ENCODE results near the gene DLG2.

DLG2 gene

GRCh38 chr11:84564180-84564866, 1062.8 kb downstream of the DLG2 start:
- no peak for DNase-seq (ENCODE audit: low read depth)

- DNase-seq (ENCODE audit: low read depth) = no peak
These were observed 1063.8 kb downstream of the DLG2 start for GRCh38 chr11:84563356-84563755.

GRCh38 chr11:84560206-84560605, 1066.9 kb downstream of the DLG2 start:
- no peak for DNase-seq (ENCODE audit: low read depth)

DNA sequence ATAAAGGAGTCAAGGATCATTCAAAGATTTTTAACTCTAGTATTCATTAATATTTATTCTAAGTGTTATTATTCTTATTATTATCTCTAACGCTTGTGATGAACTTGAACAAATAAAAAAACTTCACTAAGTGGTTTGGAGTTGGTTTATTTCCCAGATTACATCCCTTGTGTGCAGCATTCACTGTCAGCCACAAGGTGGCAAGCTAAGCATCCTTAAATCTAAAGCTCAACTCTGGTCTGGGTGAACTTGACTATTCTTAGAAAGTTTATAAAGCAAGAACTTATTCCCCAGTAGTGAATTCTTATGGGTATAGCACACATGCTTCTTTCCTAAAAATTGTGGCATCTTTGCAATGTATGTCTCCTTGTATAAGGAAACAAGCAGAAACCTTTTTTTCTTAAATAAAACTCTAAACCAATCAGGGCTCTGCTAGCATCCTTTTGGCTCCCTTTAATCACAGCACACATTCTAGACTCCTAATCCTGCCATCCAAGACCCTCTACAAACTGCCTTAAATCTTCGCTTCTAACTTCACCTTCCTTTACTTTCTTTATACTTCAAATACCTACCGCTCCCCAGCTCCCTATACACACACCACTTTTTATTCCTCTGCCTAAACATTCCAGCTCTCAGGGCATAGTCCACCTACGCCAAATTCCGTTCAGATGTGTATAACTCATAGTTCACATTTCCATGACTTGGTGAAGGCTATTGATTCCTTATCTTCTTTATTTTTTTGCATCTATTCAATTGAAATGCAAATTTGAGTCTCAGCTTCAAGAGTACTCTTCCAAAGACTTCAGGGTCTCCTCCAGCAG, 1068.8 kb downstream of the DLG2 start:
- no peak for DNase-seq (ENCODE audit: low read depth)

DNA sequence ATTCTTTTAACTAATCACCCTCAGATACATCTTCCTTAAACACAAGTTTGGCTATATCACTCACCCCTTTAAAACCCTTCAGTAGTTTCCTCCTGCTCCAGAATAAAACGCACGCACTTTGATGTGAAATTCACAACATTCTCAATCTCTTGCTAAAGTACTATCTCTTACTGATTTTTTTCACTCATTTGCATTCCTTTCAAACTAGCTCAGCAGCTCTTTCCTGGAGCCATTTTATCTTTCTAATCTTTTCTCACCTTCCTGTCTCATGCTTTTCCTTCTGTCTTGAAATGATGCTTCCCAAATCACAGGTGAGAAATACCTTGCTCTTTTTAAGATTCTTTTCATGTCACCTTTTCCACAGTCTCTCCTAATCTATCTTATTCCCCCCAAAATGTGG, 1074.4 kb downstream of the DLG2 start:
- DNase-seq (ENCODE audit: low read depth) = no peak

- DNase-seq (ENCODE audit: low read depth) = no peak
These were observed 1077.9 kb downstream of the DLG2 start for GRCh38 chr11:84549217-84549616.

- DNase-seq (ENCODE audit: low read depth) = no peak
These were observed 1082.6 kb downstream of the DLG2 start for GRCh38 chr11:84544566-84544965.

DNA sequence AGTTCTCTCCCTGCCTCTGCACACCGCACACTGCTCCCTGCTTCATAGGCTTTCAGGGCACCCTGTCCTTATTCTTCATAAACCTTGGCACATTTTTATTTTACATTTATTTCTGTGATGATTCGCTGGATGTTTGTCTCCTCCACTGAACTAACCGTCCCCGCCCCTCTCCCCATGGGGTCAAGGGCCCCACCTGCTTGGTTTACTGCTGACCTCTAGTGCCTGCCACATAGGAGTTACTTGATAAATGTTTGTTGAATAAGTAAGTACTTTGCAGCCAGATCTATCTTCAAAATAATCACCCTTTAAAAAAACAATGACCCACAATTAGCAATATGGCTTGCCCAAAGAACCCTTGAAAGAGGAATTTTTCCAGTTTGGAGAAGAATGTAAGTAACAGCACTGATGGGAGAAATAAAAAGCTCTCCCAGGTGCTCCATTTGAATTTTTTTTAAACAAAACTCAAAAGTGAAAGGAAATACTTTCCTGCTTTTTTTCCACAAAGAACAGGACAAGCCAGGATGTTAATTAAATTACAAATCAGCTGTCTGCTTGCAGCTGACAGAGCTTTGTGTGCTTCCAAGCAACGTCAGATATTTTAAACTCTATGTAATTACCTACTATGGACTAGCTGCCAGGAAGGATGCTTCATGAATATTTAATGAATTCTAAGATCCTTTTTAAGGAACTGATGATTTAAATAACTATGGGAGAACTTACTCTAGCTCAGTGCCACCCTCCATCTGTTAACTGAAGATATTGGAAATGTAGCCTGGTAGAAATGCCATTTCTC, 1083.6 kb downstream of the DLG2 start:
- no peak for DNase-seq (ENCODE audit: low read depth)

DNA sequence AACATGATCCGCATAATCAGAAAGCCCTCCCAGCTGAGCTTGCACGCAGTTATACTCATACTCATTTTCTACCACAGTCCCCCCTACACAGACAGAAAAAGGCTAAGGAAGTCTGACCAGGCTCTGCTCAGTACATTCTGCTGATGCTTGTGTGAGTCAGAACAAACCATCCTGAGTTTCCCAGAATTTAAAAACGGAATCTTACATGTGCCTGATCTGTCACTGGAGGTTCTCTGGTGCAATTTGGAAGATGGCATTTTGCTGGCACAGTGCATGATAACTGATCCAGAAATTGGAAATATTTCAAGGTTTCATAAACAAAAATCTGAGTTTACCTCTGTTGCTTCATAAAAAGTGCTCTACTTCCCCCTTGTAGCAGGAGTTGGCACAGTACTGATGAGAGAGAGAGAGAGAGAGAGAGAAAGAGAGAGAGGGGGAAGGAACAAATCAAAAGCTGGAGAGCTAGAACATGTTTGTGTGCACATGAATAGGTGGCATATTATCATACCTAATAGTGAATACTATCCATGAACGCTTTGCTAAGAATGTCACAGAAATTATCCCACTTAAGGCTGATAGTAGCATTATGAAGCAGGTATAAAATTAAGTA, 1085.3 kb downstream of the DLG2 start:
- DNase-seq (ENCODE audit: low read depth) = no peak

- no peak for DNase-seq (ENCODE audit: low read depth)
These were observed 1090.7 kb downstream of the DLG2 start for GRCh38 chr11:84536456-84536855.

GRCh38 chr11:84532364-84532763, 1094.8 kb downstream of the DLG2 start:
- DNase-seq (ENCODE audit: low read depth) = no peak

- no peak for DNase-seq (ENCODE audit: low read depth)
These were observed 1100.9 kb downstream of the DLG2 start for GRCh38 chr11:84526250-84526649.

- no peak for DNase-seq (ENCODE audit: low read depth)
These were observed 1102.6 kb downstream of the DLG2 start for GRCh38 chr11:84524422-84525051.

DNA sequence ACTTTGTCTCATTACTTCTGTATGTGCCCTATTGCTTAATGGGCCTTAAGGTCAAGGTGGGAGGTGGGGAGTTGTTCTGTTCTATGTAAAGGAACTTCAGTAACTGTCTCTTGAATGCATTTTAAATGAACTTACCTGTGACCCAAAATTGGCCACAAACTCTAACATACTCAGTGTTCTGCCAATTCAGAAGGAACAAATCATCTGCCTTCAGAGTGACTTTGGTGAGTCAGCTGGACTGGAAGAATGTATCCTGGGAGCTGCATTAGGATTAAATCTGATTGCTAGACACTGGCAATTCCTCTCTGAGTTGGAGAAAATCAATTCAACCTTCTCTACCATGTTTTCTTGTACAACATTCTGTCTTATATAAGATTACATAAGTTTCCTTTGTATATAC, 1104.8 kb downstream of the DLG2 start:
- DNase-seq (ENCODE audit: low read depth) = no peak

DNA sequence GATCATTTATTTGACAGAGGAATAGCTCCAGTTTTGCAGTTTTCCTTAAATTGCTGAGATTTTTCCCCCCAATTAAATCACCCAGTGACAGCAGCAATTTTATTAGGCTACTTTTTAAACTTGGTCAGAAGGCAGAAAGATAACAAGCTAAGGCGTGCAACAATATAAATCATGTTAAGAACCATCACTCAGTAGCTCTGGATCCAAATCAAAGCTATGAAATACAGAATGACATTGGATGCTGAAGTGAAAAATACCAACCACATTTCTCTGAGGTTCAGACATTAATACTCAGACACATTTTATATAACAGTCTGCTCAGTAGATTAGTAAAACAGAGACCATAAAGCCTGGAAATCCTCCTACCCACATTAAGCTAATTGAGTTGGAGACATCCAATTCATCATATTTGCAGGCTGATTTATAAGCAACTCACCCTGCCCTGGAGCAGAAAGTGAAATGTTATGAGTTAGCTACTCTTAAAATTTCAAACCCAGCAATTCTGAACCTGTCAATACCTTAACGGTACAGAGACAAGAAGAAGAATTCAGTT, 1108.4 kb downstream of the DLG2 start:
- DNase-seq (ENCODE audit: low read depth) = no peak

- no peak for DNase-seq (ENCODE audit: low read depth)
These were observed 1112.7 kb downstream of the DLG2 start for GRCh38 chr11:84514436-84514835.

GRCh38 chr11:84503503-84503902, 1123.6 kb downstream of the DLG2 start:
- no peak for DNase-seq (ENCODE audit: low read depth)

- DNase-seq (ENCODE audit: low read depth) = no peak
These were observed 1125.4 kb downstream of the DLG2 start for GRCh38 chr11:84501750-84502149.

- DNase-seq (ENCODE audit: low read depth) = no peak
These were observed 1129.1 kb downstream of the DLG2 start for GRCh38 chr11:84497981-84498411.

- no peak for DNase-seq (ENCODE audit: low read depth)
These were observed 1130.0 kb downstream of the DLG2 start for GRCh38 chr11:84497181-84497580.

GRCh38 chr11:84496122-84496521, 1131.0 kb downstream of the DLG2 start:
- no peak for DNase-seq (ENCODE audit: low read depth)

Measured in T follicular helper cell (primary cell).